Nephron (organoid): ENCODE results near the gene CNR2.
"Not testable (repeated sequence)": the region's sequence is repeated elsewhere in the genome, so short reads cannot be mapped to it uniquely, and the experiment has no call there.

Experiments used
- H3K27ac Mint-ChIP-seq, 3 experiments: 2 replicates each; pipeline ENCODE4 v1.8.0; 2020; ENCODE audit warnings: mixed read lengths in 3 of 3, mild to moderate bottlenecking in 2 of 3, moderate library complexity in 1 of 3
- H3K27me3 Mint-ChIP-seq: 2 replicates; pipeline ENCODE4 v1.8.0; 2021; ENCODE audit warnings: low read depth, mild to moderate bottlenecking, moderate library complexity, mixed read lengths
- H3K36me3 Mint-ChIP-seq: 2 replicates; pipeline ENCODE4 v1.8.0; 2020; ENCODE audit warnings: low read depth, mixed read lengths
- H3K4me1 Mint-ChIP-seq: 2 replicates; pipeline ENCODE4 v1.8.0; 2020; ENCODE audit warnings: mixed read lengths
- H3K4me3 Mint-ChIP-seq, 3 experiments: 2 replicates each; pipeline ENCODE4 v1.8.0; 2020; ENCODE audit warnings: mild to moderate bottlenecking in 3 of 3, mixed read lengths in 3 of 3, moderate library complexity in 2 of 3
- H3K9me3 Mint-ChIP-seq: 2 replicates; pipeline ENCODE4 v1.8.0; 2020; ENCODE audit warnings: mixed read lengths
- TF ChIP-seq, protein P1 (sequence below), 3 experiments: fragments of 200-600 bp; sonication (generic); IDR thresholded peaks; one replicate each; pipeline ENCODE4 v1.5.0; 2021; ENCODE audit warnings: antibody characterized with exemption in 3 of 3; ENCODE audit not compliant: unreplicated experiment in 3 of 3

The CNR2 gene

DNA sequence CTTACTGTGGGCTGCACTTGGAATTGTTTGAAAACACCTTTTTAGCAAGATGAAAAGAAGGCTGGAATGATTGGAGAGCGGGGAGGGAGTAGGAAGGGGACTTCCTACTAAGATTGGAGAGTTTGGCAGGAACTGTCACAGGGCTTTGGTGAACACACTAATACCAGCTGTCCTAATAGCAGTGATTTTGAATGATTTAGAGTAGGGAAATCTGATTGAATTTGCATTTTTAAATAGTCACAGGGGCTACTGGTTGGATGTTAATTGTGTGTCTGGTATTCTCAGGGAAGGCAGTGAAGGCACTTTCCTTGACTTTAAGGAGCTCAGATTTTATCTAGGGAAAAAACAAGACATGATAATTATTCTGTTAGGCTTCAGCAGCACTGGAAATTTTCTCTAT, 85.4 kb downstream of the CNR2 start:
- peak overlapping the region in 1 of 3 experiments; percentile 2 for H3K27ac Mint-ChIP-seq
- no peaks in the 10 kb centered on the region for H3K36me3 Mint-ChIP-seq
- H3K27me3 Mint-ChIP-seq: no peaks in the 10 kb centered on the region
- TF ChIP-seq, protein P1, sequence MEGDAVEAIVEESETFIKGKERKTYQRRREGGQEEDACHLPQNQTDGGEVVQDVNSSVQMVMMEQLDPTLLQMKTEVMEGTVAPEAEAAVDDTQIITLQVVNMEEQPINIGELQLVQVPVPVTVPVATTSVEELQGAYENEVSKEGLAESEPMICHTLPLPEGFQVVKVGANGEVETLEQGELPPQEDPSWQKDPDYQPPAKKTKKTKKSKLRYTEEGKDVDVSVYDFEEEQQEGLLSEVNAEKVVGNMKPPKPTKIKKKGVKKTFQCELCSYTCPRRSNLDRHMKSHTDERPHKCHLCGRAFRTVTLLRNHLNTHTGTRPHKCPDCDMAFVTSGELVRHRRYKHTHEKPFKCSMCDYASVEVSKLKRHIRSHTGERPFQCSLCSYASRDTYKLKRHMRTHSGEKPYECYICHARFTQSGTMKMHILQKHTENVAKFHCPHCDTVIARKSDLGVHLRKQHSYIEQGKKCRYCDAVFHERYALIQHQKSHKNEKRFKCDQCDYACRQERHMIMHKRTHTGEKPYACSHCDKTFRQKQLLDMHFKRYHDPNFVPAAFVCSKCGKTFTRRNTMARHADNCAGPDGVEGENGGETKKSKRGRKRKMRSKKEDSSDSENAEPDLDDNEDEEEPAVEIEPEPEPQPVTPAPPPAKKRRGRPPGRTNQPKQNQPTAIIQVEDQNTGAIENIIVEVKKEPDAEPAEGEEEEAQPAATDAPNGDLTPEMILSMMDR (IDR thresholded peaks at IDR 0.05; ENCODE audit: unreplicated experiment in 3 of 3): no peak
- H3K4me3 Mint-ChIP-seq: peak overlapping the region in 1 of 3 experiments; percentile 20
- peaks cover 11% of the 10 kb centered on the region for H3K4me1 Mint-ChIP-seq
- no peaks in the 10 kb centered on the region for H3K9me3 Mint-ChIP-seq

DNA sequence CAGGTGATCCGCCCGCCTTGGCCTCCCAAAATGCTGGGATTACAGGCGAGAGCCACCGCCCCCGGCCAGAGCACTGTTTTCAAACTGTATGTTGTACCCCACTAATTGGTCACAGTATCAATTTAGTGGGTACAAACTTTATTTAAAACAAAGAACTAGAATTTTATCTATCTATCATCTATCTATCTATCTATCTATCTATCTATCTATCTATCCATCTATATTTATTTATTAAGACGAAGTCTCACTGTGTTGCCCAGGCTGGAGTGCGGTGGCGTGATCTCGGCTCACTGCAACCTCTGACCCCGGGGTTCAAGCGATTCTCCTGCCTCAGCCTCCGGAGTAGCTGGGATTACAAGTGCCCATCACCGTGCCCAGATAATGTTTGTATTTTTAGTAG, 86.6 kb downstream of the CNR2 start:
- Mint-ChIP-seq H3K4me1 (peaks cover 11% of the 10 kb centered on the region), H3K4me3 (peak overlapping the region; percentile 61 to 64 (median 62))
- H3K36me3 Mint-ChIP-seq, H3K27ac Mint-ChIP-seq, H3K9me3 Mint-ChIP-seq, H3K27me3 Mint-ChIP-seq: not testable (repeated sequence)

DNA sequence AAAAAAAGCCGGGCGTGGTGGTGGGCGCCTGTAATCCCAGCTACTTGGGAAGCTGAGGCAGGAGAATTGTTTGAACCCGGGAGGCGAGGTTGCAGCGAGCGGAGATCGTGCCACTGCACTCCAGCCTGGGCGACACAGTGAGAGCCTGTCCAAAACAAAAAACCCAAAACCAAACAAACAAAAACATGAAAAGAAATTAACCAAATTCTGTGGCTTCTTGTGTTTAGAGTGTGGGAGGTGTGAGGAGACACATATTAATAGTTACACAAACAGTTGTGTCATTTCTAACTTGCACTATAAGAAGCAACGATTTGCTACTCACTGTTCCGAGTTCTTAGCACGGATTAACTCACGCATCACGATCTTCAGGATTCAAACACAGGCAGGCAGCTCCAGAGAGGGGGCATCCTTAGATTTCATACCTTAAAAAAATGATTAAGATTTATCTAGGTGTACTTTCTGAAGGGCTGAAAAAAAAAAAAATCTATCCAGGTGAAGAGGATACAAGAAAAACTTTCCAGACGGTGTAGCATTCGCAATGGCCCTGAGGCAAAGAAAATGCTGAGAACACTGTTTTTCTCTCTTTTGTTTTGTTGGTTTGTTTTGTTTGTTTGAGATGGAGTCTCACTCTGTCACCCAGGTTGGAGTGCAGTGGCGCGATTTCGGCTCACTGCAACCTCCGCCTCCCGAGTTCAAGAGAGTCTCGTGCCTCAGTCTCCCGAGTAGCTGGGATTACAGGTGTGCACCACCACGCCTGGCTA, 87.2 kb downstream of the CNR2 start:
- peak overlapping the region; percentile 96 to 100 (median 99) for H3K4me3 Mint-ChIP-seq
- TF ChIP-seq, protein P1 (IDR thresholded peaks at IDR 0.05; ENCODE audit: unreplicated experiment in 3 of 3): no peak
- H3K36me3 Mint-ChIP-seq: no peaks in the 10 kb centered on the region
- peak overlapping the region; percentile 96 to 98 (median 96) for H3K27ac Mint-ChIP-seq
- no peaks in the 10 kb centered on the region for H3K9me3 Mint-ChIP-seq
- H3K4me1 Mint-ChIP-seq: peaks cover 11% of the 10 kb centered on the region
- H3K27me3 Mint-ChIP-seq: no peaks in the 10 kb centered on the region

DNA sequence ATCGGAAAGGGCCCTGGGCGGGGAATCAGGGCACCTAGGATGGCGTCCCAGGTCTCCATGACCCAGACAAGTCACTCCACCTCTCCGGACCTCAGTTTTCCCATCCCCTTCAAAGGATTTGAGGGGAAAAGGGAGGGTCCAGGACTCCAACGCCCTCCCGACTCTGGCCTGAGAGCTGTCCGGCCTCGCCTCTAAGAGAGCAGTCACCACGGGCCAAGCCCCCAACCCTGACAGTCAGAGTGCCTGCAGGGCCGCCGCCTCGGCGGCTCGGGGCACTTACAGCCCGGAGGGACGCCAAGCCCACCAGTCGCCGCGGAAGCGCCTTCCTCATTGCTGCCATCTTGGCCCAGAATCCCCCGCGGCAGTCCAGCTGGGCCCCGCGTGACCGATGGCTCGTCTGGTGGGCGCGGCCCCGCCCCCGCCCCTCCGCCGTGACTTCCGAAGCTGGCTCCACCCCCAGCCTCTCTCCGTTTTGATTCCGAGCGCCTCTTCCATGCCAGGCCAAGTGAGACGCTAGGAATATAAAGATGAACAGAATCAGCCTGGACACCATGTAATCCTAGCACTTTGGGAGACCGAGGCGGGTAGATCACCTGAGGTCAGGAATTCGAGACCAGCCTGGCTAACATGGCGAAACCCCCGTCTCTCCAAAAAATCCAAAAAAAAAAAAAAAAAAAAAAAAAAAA, 87.9 kb downstream of the CNR2 start, which contains the start of gene HMGCL:
HMGCL (minus strand) TSS at position 354 of the 686 bp plus-strand sequence; CDS start at position 340, 14 bp downstream.
- H3K27me3 Mint-ChIP-seq: no peaks in the 10 kb centered on the region
- peak within 1 kb of the TSS; percentile 96 to 98 (median 96) for H3K27ac Mint-ChIP-seq
- H3K36me3 Mint-ChIP-seq: no peaks in the 10 kb centered on the region
- H3K9me3 Mint-ChIP-seq: no peaks in the 10 kb centered on the region
- TF ChIP-seq, protein P1 (IDR thresholded peaks at IDR 0.05; ENCODE audit: unreplicated experiment in 3 of 3): no peak
- H3K4me1 Mint-ChIP-seq: peaks cover 11% of the 10 kb centered on the region
- H3K4me3 Mint-ChIP-seq: peak within 1 kb of the TSS; percentile 96 to 100 (median 99)

DNA sequence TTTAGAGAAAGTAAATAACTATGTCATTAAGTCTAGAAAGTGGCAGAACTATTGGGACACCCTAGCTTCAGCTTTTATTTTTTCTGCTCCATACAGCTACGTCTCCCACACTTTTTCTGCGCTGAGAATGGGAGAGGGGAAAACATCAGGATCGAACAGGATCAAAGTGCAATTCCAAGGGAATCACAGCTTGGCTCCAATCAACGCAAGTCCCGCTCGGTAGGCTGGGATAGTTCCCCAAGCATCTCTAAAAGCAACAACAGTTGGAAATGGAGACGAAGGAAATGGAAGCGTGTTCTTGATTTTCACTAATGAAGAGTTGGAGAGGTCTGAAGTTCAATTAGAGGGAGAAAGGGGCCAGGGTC, 88.5 kb downstream of the CNR2 start:
- Mint-ChIP-seq H3K9me3 (no peaks in the 10 kb centered on the region), H3K36me3 (no peaks in the 10 kb centered on the region), H3K4me1 (peaks cover 11% of the 10 kb centered on the region), H3K4me3 (peak overlapping the region; percentile 96 to 100 (median 99)), H3K27ac (peak overlapping the region; percentile 96 to 98 (median 96)), H3K27me3 (no peaks in the 10 kb centered on the region)
- TF ChIP-seq, protein P1 (IDR thresholded peaks at IDR 0.05; ENCODE audit: unreplicated experiment in 3 of 3): no peak

DNA sequence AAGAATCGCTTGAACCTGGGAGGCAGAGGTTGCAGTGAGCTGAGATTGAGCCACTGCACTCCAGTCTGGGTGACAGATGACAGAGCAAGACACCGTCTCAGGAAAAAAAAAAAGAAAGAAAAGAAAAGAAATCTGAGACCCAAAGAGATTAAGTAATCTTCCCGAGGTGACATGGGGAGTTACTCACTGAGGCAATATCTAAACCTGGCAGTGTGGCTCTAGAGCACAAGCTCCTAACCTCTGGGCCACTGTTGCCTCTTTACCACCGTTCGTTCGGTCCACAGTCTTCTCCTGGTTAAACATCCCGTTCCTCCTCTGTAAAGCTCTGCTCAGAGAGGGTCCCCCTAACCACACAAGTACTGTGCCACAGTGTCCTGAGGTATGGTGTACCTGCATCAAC, 89.4 kb downstream of the CNR2 start:
- TF ChIP-seq, protein P1 (IDR thresholded peaks at IDR 0.05; ENCODE audit: unreplicated experiment in 3 of 3): no peak
- peak overlapping the region; percentile 96 to 100 (median 99) for H3K4me3 Mint-ChIP-seq
- no peaks in the 10 kb centered on the region for H3K36me3 Mint-ChIP-seq
- no peaks in the 10 kb centered on the region for H3K27me3 Mint-ChIP-seq
- peak overlapping the region in 2 of 3 experiments; percentile 96 to 98 for H3K27ac Mint-ChIP-seq
- H3K9me3 Mint-ChIP-seq: no peaks in the 10 kb centered on the region
- peaks cover 11% of the 10 kb centered on the region for H3K4me1 Mint-ChIP-seq
